GM21360 (cell line): ENCODE data around the gene UNCX.

ENCODE experiments used
- ATAC-seq: cut with Tn5 transposase; IDR thresholded peaks from one replicate; pipeline ENCODE4 v1.9.1; 2021; ENCODE audit warnings: mild to moderate bottlenecking, moderate library complexity; ENCODE audit not compliant: unreplicated experiment

Gene UNCX

GRCh38 chr7:1242606-1243289, 10.1 kb downstream of the UNCX start:
- no peak for ATAC-seq

- ATAC-seq: no peak
Measured at GRCh38 chr7:1243290-1243963, 10.8 kb downstream of the UNCX start.

- no peak for ATAC-seq
Measured at GRCh38 chr7:1243964-1244416, 11.3 kb downstream of the UNCX start.

GRCh38 chr7:1244700-1245523, 12.2 kb downstream of the UNCX start:
- no peak for ATAC-seq

- no peak for ATAC-seq
Measured at GRCh38 chr7:1245524-1246050, 12.9 kb downstream of the UNCX start.

- ATAC-seq: no peak
Measured at GRCh38 chr7:1246160-1246870, 13.6 kb downstream of the UNCX start.

GRCh38 chr7:1246871-1247526, 14.3 kb downstream of the UNCX start:
- ATAC-seq: no peak

- ATAC-seq: no peak
Measured at GRCh38 chr7:1247527-1248041, 14.9 kb downstream of the UNCX start.

GRCh38 chr7:1248143-1248915, 15.7 kb downstream of the UNCX start:
- ATAC-seq: no peak

GRCh38 chr7:1248916-1249581, 16.4 kb downstream of the UNCX start:
- ATAC-seq: no peak

- no peak for ATAC-seq
Measured at GRCh38 chr7:1249731-1250130, 17.1 kb downstream of the UNCX start.

GRCh38 chr7:1250901-1251300, 18.2 kb downstream of the UNCX start:
- no peak for ATAC-seq

GRCh38 chr7:1251796-1252539, 19.3 kb downstream of the UNCX start:
- ATAC-seq: no peak

GRCh38 chr7:1252540-1253090, 19.9 kb downstream of the UNCX start:
- ATAC-seq: no peak

- ATAC-seq: no peak
Measured at GRCh38 chr7:1253681-1254181, 21.1 kb downstream of the UNCX start.

GRCh38 chr7:1254281-1255079, 21.8 kb downstream of the UNCX start:
- no peak for ATAC-seq
